GM12801 (cell line): ENCODE measurements around the gene GGA1.

Experiments used
- TF ChIP-seq, protein P1 (sequence below): IDR thresholded peaks from one replicate; pipeline ENCODE4 v1.5.1; 2011; ENCODE audit warnings: control low read depth; ENCODE audit not compliant: insufficient read length; ENCODE audit errors: extremely low read depth

Gene GGA1

DNA sequence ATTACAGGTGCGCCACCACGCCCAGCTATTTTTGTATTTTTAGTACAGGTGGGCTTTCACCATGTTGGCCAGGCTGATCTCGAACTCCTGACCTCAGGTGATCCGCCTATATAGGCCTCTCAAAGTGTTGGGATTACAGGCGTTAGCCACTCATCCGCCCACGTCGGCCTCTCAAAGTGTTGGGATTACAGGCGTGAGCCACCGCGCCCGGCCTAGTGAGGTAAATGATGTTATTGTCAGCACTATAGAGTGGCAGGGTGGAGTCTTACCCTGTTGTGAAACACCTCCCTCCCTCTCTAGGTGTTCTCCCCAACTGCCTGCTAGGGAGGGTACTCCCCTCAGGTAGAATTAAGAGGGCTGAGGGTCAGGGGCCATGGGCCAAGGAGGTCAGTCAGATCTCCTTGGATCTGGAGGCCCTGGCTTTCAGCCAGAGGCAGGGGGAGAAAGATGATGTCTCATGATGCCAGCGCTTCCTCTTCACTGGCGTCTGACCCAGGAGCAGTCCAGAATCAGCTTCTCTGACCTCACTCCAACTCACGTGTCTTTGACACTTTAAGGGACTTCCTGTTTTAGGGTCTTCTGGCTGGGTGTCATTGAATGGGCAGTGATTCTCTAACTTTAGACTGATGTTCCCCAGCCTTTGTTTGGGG is 2.0 kb downstream of the GGA1 start:
- TF ChIP-seq, protein P1, sequence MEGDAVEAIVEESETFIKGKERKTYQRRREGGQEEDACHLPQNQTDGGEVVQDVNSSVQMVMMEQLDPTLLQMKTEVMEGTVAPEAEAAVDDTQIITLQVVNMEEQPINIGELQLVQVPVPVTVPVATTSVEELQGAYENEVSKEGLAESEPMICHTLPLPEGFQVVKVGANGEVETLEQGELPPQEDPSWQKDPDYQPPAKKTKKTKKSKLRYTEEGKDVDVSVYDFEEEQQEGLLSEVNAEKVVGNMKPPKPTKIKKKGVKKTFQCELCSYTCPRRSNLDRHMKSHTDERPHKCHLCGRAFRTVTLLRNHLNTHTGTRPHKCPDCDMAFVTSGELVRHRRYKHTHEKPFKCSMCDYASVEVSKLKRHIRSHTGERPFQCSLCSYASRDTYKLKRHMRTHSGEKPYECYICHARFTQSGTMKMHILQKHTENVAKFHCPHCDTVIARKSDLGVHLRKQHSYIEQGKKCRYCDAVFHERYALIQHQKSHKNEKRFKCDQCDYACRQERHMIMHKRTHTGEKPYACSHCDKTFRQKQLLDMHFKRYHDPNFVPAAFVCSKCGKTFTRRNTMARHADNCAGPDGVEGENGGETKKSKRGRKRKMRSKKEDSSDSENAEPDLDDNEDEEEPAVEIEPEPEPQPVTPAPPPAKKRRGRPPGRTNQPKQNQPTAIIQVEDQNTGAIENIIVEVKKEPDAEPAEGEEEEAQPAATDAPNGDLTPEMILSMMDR = no peak

DNA sequence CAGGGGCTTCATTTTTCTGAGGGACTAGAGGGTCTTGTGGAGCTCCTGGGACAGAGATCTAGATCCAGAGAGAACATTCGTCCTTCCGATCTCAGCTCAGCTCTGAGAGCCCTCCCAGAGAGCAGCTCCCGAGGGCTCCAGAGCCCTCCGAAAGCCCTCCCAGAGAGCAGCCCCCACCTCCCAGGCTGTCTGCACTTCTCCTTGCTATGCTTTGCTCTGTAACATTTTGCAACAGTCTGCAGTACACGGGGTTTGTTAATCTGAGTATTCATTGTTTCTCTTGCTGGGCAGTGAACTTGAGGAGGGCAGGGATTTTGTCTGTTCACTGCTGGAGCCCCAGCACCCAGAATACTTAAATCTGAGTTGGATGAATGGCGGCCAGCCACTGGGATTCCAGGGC is 2.6 kb downstream of the GGA1 start:
- TF ChIP-seq, protein P1 = no peak

DNA sequence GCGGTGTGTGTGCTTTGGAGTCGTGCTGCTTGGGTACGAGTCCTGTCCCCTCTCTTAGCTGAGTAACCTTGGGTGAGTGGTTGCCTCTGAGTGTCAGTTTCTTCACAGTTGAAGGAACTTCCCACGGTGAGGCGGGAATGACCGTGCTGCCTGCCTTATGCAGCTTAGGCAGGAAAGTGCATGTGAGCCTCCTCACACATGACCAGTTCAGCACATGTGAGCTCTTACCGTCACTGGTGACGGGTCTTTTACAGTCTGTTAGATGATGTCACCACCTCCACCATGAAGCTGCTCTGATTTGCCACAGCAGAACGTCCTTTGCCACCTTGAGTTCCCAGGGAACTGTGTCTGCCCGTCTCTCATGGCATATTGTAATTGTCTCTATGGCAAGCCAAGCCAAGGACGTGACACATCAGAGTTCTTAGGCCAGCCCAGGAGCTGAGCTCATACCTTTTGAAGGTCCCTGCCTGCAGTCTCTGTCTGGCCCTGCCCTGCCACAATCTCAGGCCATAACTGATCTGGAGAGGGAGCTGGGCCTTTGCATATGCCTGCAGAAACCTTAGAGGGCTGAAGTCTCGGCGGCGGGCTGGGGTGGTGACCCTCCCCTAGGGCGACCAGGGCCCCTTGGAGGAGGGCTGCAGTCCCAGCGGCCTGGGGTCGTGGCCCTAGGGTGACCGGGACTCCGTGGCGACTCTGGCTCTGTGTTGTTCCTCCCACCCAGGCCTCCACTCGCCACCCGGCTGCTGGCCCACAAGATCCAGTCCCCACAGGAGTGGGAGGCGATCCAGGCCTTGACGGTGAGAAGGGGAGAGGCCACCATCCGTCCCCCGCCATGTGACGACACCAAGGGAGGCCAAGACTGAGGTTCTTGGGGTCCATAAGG is 7.8 kb downstream of the GGA1 start:
- TF ChIP-seq, protein P1 = no peak

DNA sequence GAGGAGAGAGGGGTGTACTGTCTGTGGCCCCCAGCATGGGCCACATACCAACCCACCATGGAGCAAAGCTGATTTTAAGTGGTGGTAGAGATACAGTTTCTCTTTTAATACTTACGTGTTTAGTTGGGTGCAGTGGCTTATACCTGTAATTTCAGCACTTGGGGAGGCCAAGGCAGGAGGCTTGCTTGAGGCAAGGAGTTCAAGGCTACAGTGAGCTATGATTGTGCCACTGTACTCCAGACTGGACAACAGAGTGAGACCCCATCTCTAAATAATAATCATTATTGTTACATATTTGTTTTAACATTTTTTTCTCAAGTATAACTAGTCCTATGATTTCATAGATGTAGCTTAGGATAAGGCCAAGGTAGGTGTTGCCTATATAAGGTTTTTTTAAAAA is 8.8 kb downstream of the GGA1 start:
- TF ChIP-seq, protein P1 = no peak

DNA sequence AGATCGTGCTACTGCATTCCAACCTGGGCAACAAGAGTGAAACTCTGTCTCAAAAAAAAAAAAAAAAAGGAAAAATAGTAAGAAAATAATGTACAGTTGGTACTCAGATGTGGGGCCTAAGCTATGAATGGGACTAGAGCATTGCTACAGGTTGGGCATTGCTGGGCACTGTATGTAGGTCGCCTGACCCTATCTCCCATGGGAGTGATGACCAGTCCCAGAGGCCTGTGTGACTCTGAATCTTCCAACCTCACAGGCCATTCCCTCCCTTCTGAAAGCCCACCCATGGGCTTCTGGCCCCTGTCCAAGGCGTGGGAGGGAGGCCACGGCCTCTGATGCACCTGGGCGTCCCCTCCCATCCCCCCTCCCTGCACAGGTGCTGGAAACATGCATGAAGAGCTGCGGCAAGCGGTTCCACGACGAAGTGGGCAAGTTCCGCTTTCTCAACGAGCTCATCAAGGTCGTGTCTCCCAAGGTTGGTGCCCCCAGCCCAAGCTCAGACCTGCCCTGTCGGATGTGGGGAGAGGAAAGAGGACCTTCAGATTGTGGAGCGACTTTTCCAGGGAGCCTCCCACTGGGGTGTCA is 9.5 kb downstream of the GGA1 start:
- TF ChIP-seq, protein P1 = no peak

DNA sequence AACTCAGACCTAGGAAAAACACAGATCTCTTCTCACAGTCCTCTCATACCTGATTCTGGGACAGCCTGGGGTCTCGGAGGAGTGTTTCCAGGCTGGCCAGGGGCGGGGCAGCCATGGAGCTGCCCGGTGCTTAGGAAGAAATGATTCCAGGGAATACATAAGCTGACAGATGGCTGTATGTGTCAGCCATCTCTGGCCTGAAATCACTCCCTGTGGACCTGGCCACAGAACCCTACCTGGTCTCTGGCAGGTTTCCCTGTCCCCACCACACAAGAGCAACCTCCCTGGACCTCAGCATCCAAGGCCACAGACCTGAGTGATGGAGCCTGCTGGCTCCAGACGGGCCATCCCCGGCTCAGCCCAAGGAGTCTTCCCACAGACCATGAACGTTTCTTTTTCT is 10.0 kb downstream of the GGA1 start:
- TF ChIP-seq, protein P1 = no peak

DNA sequence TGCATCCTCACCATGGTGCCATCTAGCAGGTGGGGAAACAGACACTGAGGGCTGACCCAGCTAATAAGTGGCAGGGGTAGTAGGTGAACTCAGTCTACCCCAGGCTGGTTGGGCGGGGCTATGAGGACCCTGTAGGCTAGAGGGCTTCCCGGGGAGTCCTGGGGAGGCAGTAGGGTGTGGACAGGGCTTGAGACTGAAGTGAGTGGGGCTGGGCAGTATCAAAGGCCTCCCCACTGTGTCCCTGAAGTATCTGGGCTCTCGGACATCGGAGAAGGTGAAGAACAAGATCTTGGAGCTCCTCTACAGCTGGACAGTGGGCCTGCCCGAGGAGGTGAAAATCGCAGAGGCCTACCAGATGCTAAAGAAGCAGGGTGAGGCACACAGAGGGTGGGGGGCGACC is 11.4 kb downstream of the GGA1 start:
- TF ChIP-seq, protein P1 = no peak
